ENCODE data around the gene PAK2. TPM values are rescaled to one million over a fixed set of nuclear protein-coding genes. Genes with fewer than 3 reads are reported as not detected.
"Not testable (repeated sequence)": the region's sequence is repeated elsewhere in the genome, so short reads cannot be mapped to it uniquely, and the experiment has no call there.

Gene PAK2
- total and polyA plus RNA-seq, 9 of the 15 experiments (the other 6 are each of a cell fraction or from before 2014, with no cell fraction given), result 13.2 to 72.4 (median 35.7) TPM

GRCh38 chr3:196863000-196863399, 123.3 kb downstream of the PAK2 start:
- POLR2A ChIA-PET; ATAC-seq; H3K4me2 ChIP-seq (ENCODE audit: insufficient read depth, low read length); in situ Hi-C loops (cut with MboI); BruUV-seq (replicated peaks); H3K4me3 ChIP-seq; H3K27me3 ChIP-seq (ENCODE audit: control insufficient read depth in 2 of 2, insufficient read depth in 2 of 2, low read length in 2 of 2); H3K9me1 ChIP-seq (ENCODE audit: control insufficient read depth, insufficient read depth, low read length); H3K36me3 ChIP-seq (ENCODE audit: control insufficient read depth, insufficient read depth, low read length); H3K9me3 ChIP-seq (replicated peaks; ENCODE audit: control insufficient read depth, insufficient read depth, low read depth, low read length); intact Hi-C loops (cut with micrococcal nuclease); CTCF ChIA-PET (ENCODE audit: low intra/inter-chr PET ratio); H2AFZ ChIP-seq (ENCODE audit: low read depth, low read length); FAIRE-seq; H3K79me2 ChIP-seq (ENCODE audit: control insufficient read depth, insufficient read depth, low read length); H3K27ac ChIP-seq (ENCODE audit: extremely low read depth, low read depth, low read length); H4K20me1 ChIP-seq (replicated peaks; ENCODE audit: control insufficient read depth, insufficient read depth, low read length); H3K4me1 ChIP-seq (replicated peaks in 1 of 2; ENCODE audit: control insufficient read depth in 2 of 2, insufficient read depth in 2 of 2, low read length in 2 of 2); H3K9ac ChIP-seq (ENCODE audit: insufficient read depth in 1 of 2, low read depth in 2 of 2, low read length in 2 of 2): not testable (repeated sequence)
- WGBS (ENCODE audit: insufficient coverage, low coverage, missing lambda C conversion rate), result 57% methylated on average over 8 of the region's 8 CpGs
- TF ChIP-seq C11orf30 (IDR thresholded peaks at IDR 0.05; ENCODE audit: low read depth) (0 out of 2 replicates have a peak, but pooled peaks have one; percentile 7), CC2D1A (IDR thresholded peaks at IDR 0.05) (peak; percentile 79), FOS (IDR thresholded peaks at IDR 0.05; ENCODE audit: extremely low read depth, insufficient read length) (peak; percentile 34), CHAMP1 (IDR thresholded peaks at IDR 0.05) (peak; percentile 63; the same call in 1 of the 2 replicates), ZNF316 (IDR thresholded peaks at IDR 0.05) (peak; percentile 76), NFYB (IDR thresholded peaks at IDR 0.05; ENCODE audit: extremely low read depth, insufficient read length) (peak; percentile 37), MBD2 (IDR thresholded peaks at IDR 0.05; ENCODE audit: borderline replicate concordance, low read depth) (peak; percentile 72; the same call in 1 of the 2 replicates), RBM25 (IDR thresholded peaks at IDR 0.05; ENCODE audit: low read depth, low read length, severe bottlenecking) (peak; percentile 35), ASH1L (IDR thresholded peaks at IDR 0.05; ENCODE audit: borderline replicate concordance, low read depth, partially characterized antibody) (peak; percentile 82)
- TF ChIP-seq, protein P1, sequence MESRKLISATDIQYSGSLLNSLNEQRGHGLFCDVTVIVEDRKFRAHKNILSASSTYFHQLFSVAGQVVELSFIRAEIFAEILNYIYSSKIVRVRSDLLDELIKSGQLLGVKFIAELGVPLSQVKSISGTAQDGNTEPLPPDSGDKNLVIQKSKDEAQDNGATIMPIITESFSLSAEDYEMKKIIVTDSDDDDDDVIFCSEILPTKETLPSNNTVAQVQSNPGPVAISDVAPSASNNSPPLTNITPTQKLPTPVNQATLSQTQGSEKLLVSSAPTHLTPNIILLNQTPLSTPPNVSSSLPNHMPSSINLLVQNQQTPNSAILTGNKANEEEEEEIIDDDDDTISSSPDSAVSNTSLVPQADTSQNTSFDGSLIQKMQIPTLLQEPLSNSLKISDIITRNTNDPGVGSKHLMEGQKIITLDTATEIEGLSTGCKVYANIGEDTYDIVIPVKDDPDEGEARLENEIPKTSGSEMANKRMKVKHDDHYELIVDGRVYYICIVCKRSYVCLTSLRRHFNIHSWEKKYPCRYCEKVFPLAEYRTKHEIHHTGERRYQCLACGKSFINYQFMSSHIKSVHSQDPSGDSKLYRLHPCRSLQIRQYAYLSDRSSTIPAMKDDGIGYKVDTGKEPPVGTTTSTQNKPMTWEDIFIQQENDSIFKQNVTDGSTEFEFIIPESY (CRISPR knock-in tag; IDR thresholded peaks at IDR 0.05), result peak; percentile 32; the same call in 1 of the 2 replicates
- peak in 3 of 4 experiments; percentile 21 to 40 (median 34) for DNase-seq (ENCODE audit: extremely low read depth in 1 of 4, low spot score in 3 of 4)
